Renal cortical epithelial cell (primary cell): ENCODE measurements around the gene CSRNP2. TPM values are rescaled to one million over a fixed set of nuclear protein-coding genes. Genes with fewer than 3 reads are reported as not detected.
"Not testable (repeated sequence)": the region's sequence is repeated elsewhere in the genome, so short reads cannot be mapped to it uniquely, and the experiment has no call there.

Experiments used
- DNase-seq: peaks from one replicate; pipeline ENCODE4 v3.0.0-alpha.2; 2011; ENCODE audit warnings: low read depth
- total RNA-seq: library from RNA; depleted of rRNA; stranded (reverse); fragments of >200 nt; gene quantifications from 2 replicates; pipeline ENCODE4 v1.2.3, GENCODE V29; 2014

The CSRNP2 gene, protein sequence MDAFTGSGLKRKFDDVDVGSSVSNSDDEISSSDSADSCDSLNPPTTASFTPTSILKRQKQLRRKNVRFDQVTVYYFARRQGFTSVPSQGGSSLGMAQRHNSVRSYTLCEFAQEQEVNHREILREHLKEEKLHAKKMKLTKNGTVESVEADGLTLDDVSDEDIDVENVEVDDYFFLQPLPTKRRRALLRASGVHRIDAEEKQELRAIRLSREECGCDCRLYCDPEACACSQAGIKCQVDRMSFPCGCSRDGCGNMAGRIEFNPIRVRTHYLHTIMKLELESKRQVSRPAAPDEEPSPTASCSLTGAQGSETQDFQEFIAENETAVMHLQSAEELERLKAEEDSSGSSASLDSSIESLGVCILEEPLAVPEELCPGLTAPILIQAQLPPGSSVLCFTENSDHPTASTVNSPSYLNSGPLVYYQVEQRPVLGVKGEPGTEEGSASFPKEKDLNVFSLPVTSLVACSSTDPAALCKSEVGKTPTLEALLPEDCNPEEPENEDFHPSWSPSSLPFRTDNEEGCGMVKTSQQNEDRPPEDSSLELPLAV
- total RNA-seq, result 22.9 and 40.8 TPM in 2 replicates

GRCh38 chr12:51083126-51083833 is at the start of gene CSRNP2:
CSRNP2 (minus strand) TSS chr12:51083596; CDS start chr12:51076561, 7,035 bp downstream.
- DNase-seq, result peak; percentile 83

GRCh38 chr12:51132693-51133092 is 49.3 kb upstream of the CSRNP2 start:
- no peak for DNase-seq

DNA sequence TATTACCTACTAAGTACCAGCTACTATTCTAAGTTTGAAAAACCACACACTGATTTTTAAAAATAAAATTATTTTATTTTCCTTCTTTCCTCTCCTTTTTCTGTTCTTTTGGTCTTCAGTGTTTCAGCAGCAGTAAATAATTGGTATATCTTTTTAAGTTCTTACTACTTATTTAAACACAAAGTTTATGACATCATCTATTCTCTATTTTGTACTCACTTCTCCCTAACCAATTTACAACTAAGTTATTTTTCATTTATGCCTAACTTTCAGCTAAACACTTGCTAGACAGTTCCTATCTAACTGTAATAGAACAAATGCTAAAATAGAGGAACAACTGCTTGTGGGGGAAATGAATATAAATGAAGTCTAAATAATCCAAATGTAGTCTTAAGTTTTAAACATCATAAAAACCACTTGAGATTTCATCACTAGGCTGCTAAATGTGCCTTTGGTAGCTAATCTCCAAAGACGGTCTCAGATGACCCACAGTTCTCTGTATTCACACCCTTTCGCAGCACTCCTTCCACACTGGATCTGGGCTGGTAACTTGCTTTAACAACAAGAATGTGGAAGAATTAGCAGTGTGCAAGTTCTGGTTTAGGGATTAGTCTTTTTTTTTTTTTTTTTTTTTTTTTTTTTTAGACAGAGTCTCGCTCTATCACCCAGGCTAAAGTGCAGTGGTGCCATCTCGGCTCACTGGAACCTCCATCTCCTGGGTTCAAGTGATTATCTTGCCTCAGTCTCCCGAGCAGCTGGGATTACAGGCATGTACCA is 48.5 kb upstream of the CSRNP2 start:
- no peak for DNase-seq

GRCh38 chr12:51128919-51129318 is 45.5 kb upstream of the CSRNP2 start:
- peak; percentile 21 for DNase-seq

DNA sequence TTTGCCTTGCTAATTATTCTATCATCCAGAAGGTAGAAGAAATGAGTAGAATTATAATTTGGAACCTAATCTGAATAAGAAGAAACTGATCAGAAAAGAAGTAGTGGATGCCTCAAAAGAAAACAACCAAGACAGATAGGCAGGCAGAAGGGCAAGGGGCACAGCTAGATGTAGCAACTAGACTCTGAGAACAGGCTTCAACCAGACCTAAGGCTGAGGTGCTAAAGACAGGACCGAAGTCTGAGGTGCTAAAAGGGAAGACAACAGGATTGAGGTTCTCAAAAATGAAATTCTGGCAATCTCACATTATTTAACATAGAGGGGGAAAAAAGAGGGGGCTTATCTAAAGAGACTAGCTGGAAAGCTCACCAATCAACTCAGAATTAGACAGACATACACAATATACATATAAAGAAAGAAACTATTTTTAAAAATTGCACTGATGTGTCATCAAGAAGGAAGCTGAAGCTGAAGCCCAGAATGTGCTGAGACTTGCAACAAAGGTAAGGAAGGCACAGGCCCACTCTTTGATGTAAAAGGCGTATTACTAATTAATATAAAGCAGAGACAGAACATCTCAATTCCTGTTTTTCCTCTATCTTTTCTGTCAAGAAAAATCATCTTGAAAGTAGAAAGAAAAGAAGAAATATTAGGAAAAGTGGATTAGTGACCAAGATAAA is 43.8 kb upstream of the CSRNP2 start:
- DNase-seq, result no peak

DNA sequence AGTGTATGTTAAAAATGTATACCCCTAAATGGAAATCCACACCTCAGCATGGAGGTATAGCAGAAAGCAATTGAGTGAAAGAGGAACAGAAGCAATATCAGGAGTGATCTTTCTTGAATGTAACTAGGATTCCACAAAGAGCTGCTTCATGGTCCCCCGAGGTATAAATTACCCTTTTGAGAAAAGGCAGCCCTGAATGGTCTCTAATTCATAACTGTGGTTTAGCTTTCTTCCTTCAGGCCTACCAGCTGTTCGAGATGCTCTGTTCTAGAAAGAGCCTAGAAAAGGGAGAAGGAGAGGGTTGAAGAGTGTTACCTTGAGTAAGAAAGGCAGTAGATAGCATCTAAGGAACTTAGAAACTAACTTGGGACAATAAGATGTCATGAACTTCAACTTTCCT is 42.9 kb upstream of the CSRNP2 start:
- no peak for DNase-seq

- no peak for DNase-seq
Observed at GRCh38 chr12:51124504-51124903, 41.1 kb upstream of the CSRNP2 start.

DNA sequence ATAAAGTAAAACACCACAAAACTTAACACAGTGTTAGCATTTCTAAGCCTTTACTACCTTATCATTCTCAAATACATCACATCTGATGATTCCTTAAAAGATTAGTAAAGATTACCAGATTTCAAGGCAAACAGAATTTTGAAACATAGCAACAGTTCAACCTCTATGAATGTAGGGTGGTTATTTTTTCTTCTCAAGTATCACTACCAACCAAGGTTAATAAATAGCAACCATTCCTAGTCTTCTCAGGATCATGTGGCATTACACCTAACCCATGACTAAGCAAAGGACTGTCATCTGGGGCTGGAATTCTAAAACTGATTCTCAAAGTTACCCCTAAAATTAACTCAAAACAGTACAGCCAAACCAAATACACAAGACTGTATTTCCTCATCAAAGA is 39.4 kb upstream of the CSRNP2 start:
- peak; percentile 94 for DNase-seq

DNA sequence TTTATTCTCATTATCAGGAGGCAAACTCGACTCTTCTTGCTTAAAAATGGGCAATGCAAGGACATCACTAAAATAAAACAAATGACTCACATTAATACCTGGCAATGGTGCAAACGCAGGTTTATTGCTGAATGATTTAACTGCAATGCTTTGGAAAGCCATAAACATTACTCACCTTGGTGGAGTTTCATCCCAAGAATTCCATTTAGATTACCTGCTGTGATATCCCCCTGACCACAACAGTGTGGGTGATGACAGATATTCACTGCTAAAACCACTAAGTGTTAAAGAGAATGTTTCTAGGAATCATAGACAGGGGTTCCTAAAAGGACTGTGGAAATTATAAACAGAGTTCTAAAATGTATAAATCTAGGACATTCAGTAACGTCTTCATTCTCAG is 35.3 kb upstream of the CSRNP2 start:
- DNase-seq, result peak; percentile 94

GRCh38 chr12:51115533-51115932 is 32.1 kb upstream of the CSRNP2 start:
- no peak for DNase-seq

GRCh38 chr12:51108136-51108535 is 24.7 kb upstream of the CSRNP2 start:
- DNase-seq, result no peak

DNA sequence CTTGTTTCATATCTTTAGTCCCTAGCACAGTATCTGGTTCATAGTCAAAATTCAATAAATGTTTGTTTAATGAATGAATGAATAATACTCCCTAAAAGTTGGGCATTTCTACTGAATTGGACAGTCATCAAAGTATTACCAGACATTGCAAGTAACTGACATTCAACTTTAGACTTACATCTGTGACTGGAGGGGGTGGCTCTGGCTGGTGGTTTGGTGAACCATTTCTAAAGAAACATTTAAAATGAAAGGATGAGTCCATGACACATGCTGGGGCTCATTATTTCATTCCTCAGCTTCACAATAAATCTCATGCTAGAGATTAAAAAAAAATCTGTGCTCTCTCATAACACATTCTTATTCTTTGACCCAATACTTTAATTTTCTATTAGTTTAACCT is 20.6 kb upstream of the CSRNP2 start:
- DNase-seq, result no peak

DNA sequence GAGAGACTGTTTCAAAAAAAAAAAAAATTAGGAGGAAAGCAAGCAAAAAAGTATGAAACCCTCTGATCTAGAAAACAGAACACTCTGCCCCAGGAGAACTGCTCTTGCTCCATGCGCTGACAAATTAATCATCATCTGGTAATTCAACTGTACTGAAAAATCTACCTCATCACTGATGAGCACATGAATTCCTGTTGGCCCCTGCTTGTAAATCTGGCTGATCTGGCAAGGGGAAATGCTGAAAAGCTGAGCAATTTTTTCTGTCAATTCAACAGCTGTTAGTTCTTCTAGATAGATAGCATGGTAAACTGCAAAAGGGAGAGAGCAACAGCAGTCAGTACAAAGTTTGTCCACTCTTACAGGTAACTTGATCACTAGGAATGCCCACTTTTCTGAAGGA is 15.2 kb upstream of the CSRNP2 start:
- no peak for DNase-seq

DNA sequence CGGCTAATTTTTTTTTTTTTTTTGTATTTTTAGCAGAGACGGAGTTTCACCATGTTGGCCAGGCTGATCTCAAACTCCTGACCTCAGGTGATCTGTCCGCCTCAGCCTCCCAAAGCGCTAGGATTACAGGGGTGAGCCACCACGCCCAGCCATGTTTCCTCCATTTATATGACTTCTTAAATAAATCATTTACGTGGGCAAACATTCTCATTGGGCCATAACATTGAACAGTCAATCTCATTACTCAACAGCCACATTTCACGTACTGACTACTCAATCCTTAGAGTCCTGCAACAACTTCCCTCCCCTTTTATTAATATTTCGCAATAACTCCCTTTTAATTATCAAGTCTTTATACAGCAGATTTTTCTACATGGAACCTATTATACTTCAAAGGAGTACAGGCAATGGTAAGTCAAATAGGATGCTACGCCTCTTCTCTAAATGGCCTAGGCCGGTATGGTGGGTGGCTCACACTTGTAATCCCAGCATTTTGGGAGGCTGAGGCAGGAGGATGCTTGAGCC is 7.4 kb upstream of the CSRNP2 start:
- no peak for DNase-seq

- no peak for DNase-seq
Observed at GRCh38 chr12:51087818-51088217, 4.4 kb upstream of the CSRNP2 start.

DNA sequence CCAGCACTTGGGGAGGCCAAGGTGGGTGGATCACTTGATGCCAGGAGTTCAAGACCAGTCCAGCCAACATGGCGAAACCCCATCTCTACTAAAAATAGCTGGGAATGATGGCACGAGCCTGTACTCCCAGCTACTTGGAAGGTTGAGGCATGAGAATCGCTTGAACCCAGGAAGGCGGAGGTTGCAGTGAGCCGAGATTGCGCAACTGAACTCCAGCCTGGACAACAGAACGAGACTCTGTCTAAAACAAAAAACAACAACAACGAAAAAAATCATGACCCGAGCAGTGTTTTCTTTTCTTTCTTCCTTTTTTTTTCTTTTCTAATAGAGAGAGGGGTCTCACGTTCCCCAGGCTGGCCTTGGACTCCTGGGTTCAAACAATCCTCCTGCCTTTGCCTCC is 3.5 kb upstream of the CSRNP2 start:
- DNase-seq, result no peak

DNA sequence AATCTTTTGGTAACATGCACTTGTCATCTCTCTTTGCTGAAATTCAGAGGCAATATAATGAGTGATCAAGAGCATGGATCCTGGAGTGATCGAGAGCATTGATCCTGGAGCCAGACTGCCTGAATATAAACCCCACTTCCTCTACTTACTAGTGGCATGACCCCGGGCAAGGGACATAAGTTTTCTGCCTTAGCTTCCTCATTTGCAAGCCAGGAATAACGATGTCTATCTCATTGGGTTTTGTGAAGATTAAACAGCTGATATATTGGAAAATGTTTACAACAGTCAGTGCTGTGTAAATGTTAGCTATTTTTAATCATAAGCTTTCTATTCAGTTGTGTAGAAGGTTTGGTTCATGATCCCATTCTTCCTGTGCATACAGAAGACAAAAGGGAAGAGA is 2.4 kb upstream of the CSRNP2 start:
- DNase-seq, result no peak

DNA sequence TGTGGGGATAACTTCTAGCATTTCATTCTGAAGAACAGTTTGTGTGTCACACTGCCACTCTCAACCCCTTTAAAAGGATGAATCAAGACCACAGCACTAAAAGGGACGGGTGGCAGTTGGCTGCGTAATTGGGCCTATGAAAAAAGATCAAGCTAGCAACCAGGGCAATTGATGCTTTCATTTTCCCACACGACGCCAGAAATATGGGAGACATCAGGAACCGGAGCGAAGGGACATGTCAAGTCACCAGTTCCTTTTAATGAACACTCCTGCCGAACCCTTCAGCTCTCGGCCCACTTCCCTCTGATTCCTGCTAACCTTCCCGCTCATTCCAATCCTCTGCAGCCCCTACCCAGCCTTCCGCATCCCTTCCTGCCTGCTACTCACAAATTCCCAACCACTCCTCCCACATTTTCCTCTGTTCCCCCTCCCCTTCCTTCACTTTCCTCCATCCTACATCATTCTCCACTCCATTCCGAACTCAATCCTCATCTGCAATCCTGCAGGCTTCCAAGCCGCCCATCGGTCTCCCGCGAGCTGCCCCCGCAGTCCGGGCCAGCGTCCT is 753 bp downstream of the CSRNP2 start:
- no peak for DNase-seq

DNA sequence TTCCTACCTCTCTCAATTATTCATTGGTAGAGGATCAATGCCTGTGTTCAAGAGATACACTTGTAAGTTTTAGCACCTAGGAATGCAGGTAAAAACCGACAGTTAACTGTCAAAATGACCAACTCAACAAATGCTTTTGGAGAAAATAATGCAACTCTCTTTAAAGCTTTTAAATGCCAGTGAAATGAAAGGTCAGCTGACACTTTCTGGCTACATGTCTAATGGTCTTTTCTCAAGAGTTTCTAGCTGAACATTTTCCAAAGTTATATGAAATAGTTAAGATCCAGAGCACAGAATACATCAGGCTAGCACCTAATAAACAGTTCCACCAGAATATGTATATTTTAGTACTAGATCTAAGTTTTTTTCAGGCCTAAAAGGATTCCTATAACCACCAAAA is 2.0 kb downstream of the CSRNP2 start:
- DNase-seq, result no peak

- no peak for DNase-seq
Observed at GRCh38 chr12:51080136-51080535, 3.3 kb downstream of the CSRNP2 start.

- not testable (repeated sequence) for DNase-seq
Observed at GRCh38 chr12:51078866-51079265, 4.5 kb downstream of the CSRNP2 start.
